IMR-90 (cell line): Measurements from ENCODE around the gene UNC93A. TPM values are rescaled to one million over a fixed set of nuclear protein-coding genes. Genes with fewer than 3 reads are reported as not detected.

Experiments
- ATAC-seq: fragments of 200-7000 bp; cut with Tn5 transposase; 2 replicates; pipeline ENCODE4 v1.9.1; 2020; ENCODE audit warnings: low read depth, mild to moderate bottlenecking, moderate library complexity
- BruUV-seq: library from RNA; stranded (reverse); fragments of 400-500 nt; replicated peaks from 2 replicates; lab custom pipeline; 2021; lab: Mats Ljungman, UMichigan
- CTCF ChIA-PET: fragments of 300-600 bp; formaldehyde crosslinking; extraction: SDS; loops from one replicate; lab custom pipeline; 2021; ENCODE audit warnings: antibody characterized with exemption; lab: Yijun Ruan, JAX
- POLR2A ChIA-PET: fragments of 300-600 bp; sonication (Branson Sonifier 250); formaldehyde crosslinking; loops from one replicate; lab custom pipeline; 2022; ENCODE audit warnings: antibody characterized with exemption; ENCODE audit not compliant: unreplicated experiment; lab: Charles Lee
- DNase-seq: peaks from one replicate; pipeline ENCODE4 v3.0.0; 2013
- H2AFZ ChIP-seq: replicated peaks from 2 replicates; pipeline ENCODE3; 2013; ENCODE audit warnings: low read length, mild to moderate bottlenecking; ENCODE audit not compliant: poor library complexity
- H2AK5ac ChIP-seq: 2 replicates; pipeline ENCODE4 v1.6.1; 2013; ENCODE audit warnings: low read depth, low read length, inconsistent platforms
- H2AK9ac ChIP-seq: replicated peaks from 2 replicates; pipeline ENCODE3; 2013; ENCODE audit warnings: mild to moderate bottlenecking, low read depth, low read length, moderate library complexity; ENCODE audit not compliant: poor library complexity
- H2BK120ac ChIP-seq: 2 replicates; pipeline ENCODE4 v1.6.1; 2013; ENCODE audit warnings: low read depth, low read length, inconsistent platforms
- H2BK15ac ChIP-seq: 3 replicates; pipeline ENCODE4 v1.6.1; 2013; ENCODE audit warnings: low read depth, low read length, inconsistent platforms
- H2BK20ac ChIP-seq: 2 replicates; pipeline ENCODE4 v1.6.1; 2013; ENCODE audit warnings: low read depth, mild to moderate bottlenecking, inconsistent platforms, low read length, moderate library complexity
- H2BK5ac ChIP-seq: 2 replicates; pipeline ENCODE4 v1.6.1; 2013; ENCODE audit warnings: mild to moderate bottlenecking, low read depth, low read length, inconsistent platforms; ENCODE audit not compliant: poor library complexity, severe bottlenecking
- H3K14ac ChIP-seq: replicated peaks from 2 replicates; pipeline ENCODE4 v1.6.1; 2013; ENCODE audit warnings: low read depth, low read length, inconsistent platforms
- H3K18ac ChIP-seq: 2 replicates; pipeline ENCODE4 v1.6.1; 2013; ENCODE audit warnings: low read depth, low read length, control low read depth
- H3K23ac ChIP-seq: 2 replicates; pipeline ENCODE4 v1.6.1; 2013; ENCODE audit warnings: low read depth, low read length, inconsistent platforms
- H3K27ac ChIP-seq: 2 replicates; pipeline ENCODE4 v1.5.1; 2013; ENCODE audit warnings: mild to moderate bottlenecking, control low read depth, low read length; ENCODE audit not compliant: insufficient read depth
- H3K27me3 ChIP-seq: 2 replicates; pipeline ENCODE4 v1.6.1; 2013; ENCODE audit warnings: low read length; ENCODE audit not compliant: control insufficient read depth, insufficient read depth
- H3K36me3 ChIP-seq: 2 replicates; pipeline ENCODE4 v1.6.1; 2013; ENCODE audit warnings: low read length, mixed read lengths; ENCODE audit not compliant: control insufficient read depth, insufficient read depth
- H3K4ac ChIP-seq: 2 replicates; pipeline ENCODE4 v1.6.1; 2013; ENCODE audit warnings: low read depth, low read length, inconsistent platforms
- H3K4me1 ChIP-seq: 2 replicates; pipeline ENCODE4 v1.6.1; 2013; ENCODE audit warnings: low read length, mixed read lengths; ENCODE audit not compliant: control insufficient read depth, insufficient read depth
- H3K4me2 ChIP-seq: 2 replicates; pipeline ENCODE4 v1.6.1; 2013; ENCODE audit warnings: low read depth, mild to moderate bottlenecking, control low read depth, low read length, moderate library complexity
- H3K4me3 ChIP-seq: 2 replicates; pipeline ENCODE4 v1.5.1; 2013; ENCODE audit warnings: low read depth, mild to moderate bottlenecking, control low read depth, low read length, moderate library complexity; ENCODE audit not compliant: insufficient read depth
- H3K56ac ChIP-seq: 2 replicates; pipeline ENCODE4 v1.6.1; 2013; ENCODE audit warnings: low read length, inconsistent platforms; ENCODE audit not compliant: insufficient read depth; ENCODE audit errors: extremely low read depth
- H3K79me1 ChIP-seq, 2 experiments: 2 replicates each; pipeline ENCODE4 v1.6.1; 2013; ENCODE audit warnings: low read length in 2 of 2, inconsistent platforms in 1 of 2, low read depth in 1 of 2
- H3K9ac ChIP-seq: 2 replicates; pipeline ENCODE4 v1.6.1; 2013; ENCODE audit warnings: low read depth, low read length, control low read depth
- H3K9me1 ChIP-seq: 2 replicates; pipeline ENCODE4 v1.6.1; 2013; ENCODE audit warnings: low read length, inconsistent platforms; ENCODE audit not compliant: insufficient read depth
- H3K9me3 ChIP-seq: 2 replicates; pipeline ENCODE4 v1.6.1; 2013; ENCODE audit warnings: low read length; ENCODE audit not compliant: control insufficient read depth, insufficient read depth
- H4K20me1 ChIP-seq: 2 replicates; pipeline ENCODE4 v1.6.1; 2013; ENCODE audit warnings: low read length, inconsistent platforms; ENCODE audit not compliant: insufficient read depth
- H4K5ac ChIP-seq: 2 replicates; pipeline ENCODE4 v1.6.1; 2013; ENCODE audit warnings: mild to moderate bottlenecking, low read depth, low read length, control low read depth
- H4K8ac ChIP-seq, 2 experiments: 2 replicates each; pipeline ENCODE4 v1.6.1; 2013; ENCODE audit warnings: low read depth in 2 of 2, low read length in 2 of 2, control low read depth in 1 of 2, inconsistent platforms in 1 of 2
- H4K91ac ChIP-seq: 2 replicates; pipeline ENCODE4 v1.6.1; 2013; ENCODE audit warnings: low read depth, low read length, inconsistent platforms; ENCODE audit not compliant: insufficient read depth
- BHLHE40 ChIP-seq: fragments of 150-350 bp; IDR thresholded peaks from 2 replicates; pipeline ENCODE4 v1.6.1; 2016; ENCODE audit warnings: mild to moderate bottlenecking, low read depth, low read length
- CEBPB ChIP-seq: IDR thresholded peaks from 2 replicates; pipeline ENCODE4 v1.6.1; 2012; ENCODE audit warnings: low read depth, low read length, improper control_type of control experiment
- CHD1 ChIP-seq: IDR thresholded peaks from 2 replicates; pipeline ENCODE4 v1.6.1; 2012; ENCODE audit warnings: low read depth, low read length, improper control_type of control experiment
- FOS ChIP-seq: fragments of 150-350 bp; IDR thresholded peaks from 2 replicates; pipeline ENCODE4 v1.6.1; 2016; ENCODE audit warnings: low read depth, low read length
- MAFK ChIP-seq: IDR thresholded peaks from 2 replicates; pipeline ENCODE4 v1.6.1; 2012; ENCODE audit warnings: low read depth, low read length, improper control_type of control experiment
- MAZ ChIP-seq: IDR thresholded peaks from 2 replicates; pipeline ENCODE4 v1.6.1; 2012; ENCODE audit warnings: low read depth, mild to moderate bottlenecking, low read length, improper control_type of control experiment, moderate library complexity, borderline replicate concordance
- MXI1 ChIP-seq: IDR thresholded peaks from 2 replicates; pipeline ENCODE4 v1.6.1; 2012; ENCODE audit warnings: low read depth, mild to moderate bottlenecking, low read length, moderate library complexity, borderline replicate concordance
- NFE2L2 ChIP-seq: fragments of 150-350 bp; IDR thresholded peaks from 2 replicates; pipeline ENCODE4 v1.6.1; 2016; ENCODE audit warnings: low read depth, mild to moderate bottlenecking, low read length
- POLR2A ChIP-seq: IDR thresholded peaks from 2 replicates; pipeline ENCODE4 v1.6.1; 2012; ENCODE audit warnings: mild to moderate bottlenecking, low read depth, low read length
- RAD21 ChIP-seq: IDR thresholded peaks from 2 replicates; pipeline ENCODE4 v1.6.1; 2012; ENCODE audit warnings: low read length, improper control_type of control experiment
- RCOR1 ChIP-seq: IDR thresholded peaks from 2 replicates; pipeline ENCODE4 v1.6.1; 2012; ENCODE audit warnings: mild to moderate bottlenecking, low read length, improper control_type of control experiment; ENCODE audit not compliant: insufficient replicate concordance
- RFX5 ChIP-seq: IDR thresholded peaks from 2 replicates; pipeline ENCODE4 v1.8.0; 2012; ENCODE audit warnings: low read depth, mild to moderate bottlenecking, low read length, moderate library complexity
- SMC3 ChIP-seq: fragments of 150-350 bp; IDR thresholded peaks from 2 replicates; pipeline ENCODE4 v1.6.1; 2016; ENCODE audit warnings: low read depth, mild to moderate bottlenecking, antibody characterized with exemption, low read length, moderate library complexity
- USF2 ChIP-seq: fragments of 150-350 bp; IDR thresholded peaks from 2 replicates; pipeline ENCODE4 v1.6.1; 2017; ENCODE audit warnings: mild to moderate bottlenecking, antibody characterized with exemption, low read length, low read depth
- WGBS, 2 experiments: methylation state at CpG; one replicate each; pipeline versions ENCODE4 v1.1.5 to v1.1.7; 2013; ENCODE audit warnings: missing lambda C conversion rate in 2 of 2; ENCODE audit not compliant: insufficient read length in 1 of 2; ENCODE audit errors: extremely low coverage in 2 of 2; 5-methylcytosine and 5-hydroxymethylcytosine counted together
- dilution Hi-C: fragments of 300-500 bp; cut with HindIII; formaldehyde crosslinking; loops from one replicate; pipeline ENCODE4 v1.14.3; 2018; ENCODE audit warnings: low sequenced_read_pairs; ENCODE audit not compliant: unreplicated experiment
- in situ Hi-C: fragments of 300-500 bp; cut with MboI; formaldehyde crosslinking; loops from 3 replicates; pipeline ENCODE4 v1.14.3; 2019; ENCODE audit warnings: low sequenced_read_pairs, inconsistent platforms, mixed read lengths
- intact Hi-C: fragments of 100-400 bp; cut with micrococcal nuclease; formaldehyde crosslinking; loops from 2 replicates; pipeline ENCODE4 v1.10.0; 2022
- polyA plus RNA-seq, 3 experiments: library from polyadenylated mRNA; depleted of rRNA; stranded (reverse); fragments of >200 nt; gene quantifications; 2 replicates each; pipeline ENCODE4 v1.2.3, GENCODE V29; 2012; ENCODE audit warnings: low replicate concordance in 1 of 3
- total RNA-seq: library from RNA; depleted of rRNA; stranded (reverse); fragments of >200 nt; gene quantifications from 2 replicates; pipeline ENCODE4 v1.2.3, GENCODE V29; 2012
- TF ChIP-seq, protein P1 (sequence below): fragments of 150-350 bp; IDR thresholded peaks from 2 replicates; pipeline ENCODE4 v1.6.1; 2016; ENCODE audit warnings: low read depth, mild to moderate bottlenecking, low read length, moderate library complexity, borderline replicate concordance
- TF ChIP-seq, protein P2 (sequence below): conservative IDR thresholded peaks from 2 replicates; pipeline ENCODE4 v1.5.1; 2012; ENCODE audit warnings: mild to moderate bottlenecking, low read depth, low read length, improper control_type of control experiment

UNC93A gene
- total and polyA plus RNA-seq, 2 of the 4 experiments (the other 2 are of a cell fraction) = not detected

DNA sequence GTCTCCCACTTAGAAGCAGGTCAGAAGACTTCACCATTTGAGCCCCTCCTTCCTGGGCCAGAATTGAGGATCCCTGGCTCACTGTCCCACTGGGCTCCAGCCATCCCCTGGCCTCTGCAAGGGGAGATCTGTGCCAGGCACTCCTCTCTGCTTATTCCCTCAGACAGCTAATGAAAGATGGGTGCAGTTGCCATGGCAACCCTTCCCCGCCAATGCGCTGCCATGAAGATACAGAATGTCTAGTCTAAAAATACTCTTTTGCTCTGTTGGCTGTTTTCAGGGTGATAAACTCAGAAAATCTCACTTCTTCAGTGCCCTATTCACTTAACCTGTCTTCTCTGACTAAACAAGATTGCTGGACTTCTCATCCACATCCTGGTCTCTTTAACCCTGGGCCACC is 20.2 kb downstream of the UNC93A start:
- no CpG with 5 or more reads among the region's 2 CpGs for WGBS, 2 experiments
- Histone ChIP-seq H3K14ac (no peak overlapping the region), H3K4me3 (no peak overlapping the region), H4K20me1 (no peaks in the 10 kb centered on the region), H4K8ac (no peak overlapping the region), H2BK15ac (no peak overlapping the region), H3K79me1 (no peaks in the 10 kb centered on the region), H3K56ac (no peak overlapping the region), H2BK120ac (no peak overlapping the region), H3K27me3 (no peaks in the 10 kb centered on the region), H2AFZ (no peak overlapping the region), H2BK5ac (no peak overlapping the region), H3K9me3 (peaks cover 29% of the 10 kb centered on the region), H3K18ac (no peak overlapping the region), H3K27ac (no peak overlapping the region), H3K9ac (no peak overlapping the region), H2AK9ac (no peak overlapping the region), H2AK5ac (no peak overlapping the region), H3K4me2 (no peak overlapping the region), H3K36me3 (no peaks in the 10 kb centered on the region), H3K4ac (no peak overlapping the region), H3K4me1 (no peaks in the 10 kb centered on the region), H4K5ac (no peak overlapping the region), H3K23ac (no peak overlapping the region), H2BK20ac (no peak overlapping the region), H4K91ac (no peak overlapping the region), H3K9me1 (no peaks in the 10 kb centered on the region)
- no peak for ATAC-seq
- ChIA-PET CTCF (no interaction called here), POLR2A (no interaction called here)
- dilution Hi-C loops (no loop called here), in situ Hi-C loops (no loop called here), intact Hi-C loops (no loop called here)
- DNase-seq = no peak
- TF ChIP-seq SMC3 (no peak), CHD1 (no peak), FOS (no peak), MAFK (no peak), RAD21 (no peak), RCOR1 (no peak), POLR2A (no peak), BHLHE40 (no peak), MAZ (no peak), CEBPB (no peak), USF2 (no peak), NFE2L2 (no peak), MXI1 (no peak), RFX5 (no peak)
- TF ChIP-seq, protein P1, sequence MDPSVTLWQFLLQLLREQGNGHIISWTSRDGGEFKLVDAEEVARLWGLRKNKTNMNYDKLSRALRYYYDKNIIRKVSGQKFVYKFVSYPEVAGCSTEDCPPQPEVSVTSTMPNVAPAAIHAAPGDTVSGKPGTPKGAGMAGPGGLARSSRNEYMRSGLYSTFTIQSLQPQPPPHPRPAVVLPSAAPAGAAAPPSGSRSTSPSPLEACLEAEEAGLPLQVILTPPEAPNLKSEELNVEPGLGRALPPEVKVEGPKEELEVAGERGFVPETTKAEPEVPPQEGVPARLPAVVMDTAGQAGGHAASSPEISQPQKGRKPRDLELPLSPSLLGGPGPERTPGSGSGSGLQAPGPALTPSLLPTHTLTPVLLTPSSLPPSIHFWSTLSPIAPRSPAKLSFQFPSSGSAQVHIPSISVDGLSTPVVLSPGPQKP = no peak
- TF ChIP-seq, protein P2, sequence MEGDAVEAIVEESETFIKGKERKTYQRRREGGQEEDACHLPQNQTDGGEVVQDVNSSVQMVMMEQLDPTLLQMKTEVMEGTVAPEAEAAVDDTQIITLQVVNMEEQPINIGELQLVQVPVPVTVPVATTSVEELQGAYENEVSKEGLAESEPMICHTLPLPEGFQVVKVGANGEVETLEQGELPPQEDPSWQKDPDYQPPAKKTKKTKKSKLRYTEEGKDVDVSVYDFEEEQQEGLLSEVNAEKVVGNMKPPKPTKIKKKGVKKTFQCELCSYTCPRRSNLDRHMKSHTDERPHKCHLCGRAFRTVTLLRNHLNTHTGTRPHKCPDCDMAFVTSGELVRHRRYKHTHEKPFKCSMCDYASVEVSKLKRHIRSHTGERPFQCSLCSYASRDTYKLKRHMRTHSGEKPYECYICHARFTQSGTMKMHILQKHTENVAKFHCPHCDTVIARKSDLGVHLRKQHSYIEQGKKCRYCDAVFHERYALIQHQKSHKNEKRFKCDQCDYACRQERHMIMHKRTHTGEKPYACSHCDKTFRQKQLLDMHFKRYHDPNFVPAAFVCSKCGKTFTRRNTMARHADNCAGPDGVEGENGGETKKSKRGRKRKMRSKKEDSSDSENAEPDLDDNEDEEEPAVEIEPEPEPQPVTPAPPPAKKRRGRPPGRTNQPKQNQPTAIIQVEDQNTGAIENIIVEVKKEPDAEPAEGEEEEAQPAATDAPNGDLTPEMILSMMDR = no peak
- BruUV-seq = no TSS peak
